ENCODE measurements around the gene C11orf58. TPM values are rescaled to one million over a fixed set of nuclear protein-coding genes. Genes with fewer than 3 reads are reported as not detected.

Gene C11orf58
- total RNA-seq, 4 donors from 2014 or later: 65.5 to 115 (median 99.9) TPM

- Histone ChIP-seq H3K27ac (no peak overlapping the region), H3K4me3 (no peak overlapping the region), H3K9me3 (no peaks in the 10 kb centered on the region), H3K27me3 (no peaks in the 10 kb centered on the region), H3K4me1 (no peaks in the 10 kb centered on the region), H3K36me3 (no peaks in the 10 kb centered on the region)
- intact Hi-C loops (cut with DNase I; ENCODE audit: low total_unique reads) (no loop called here), in situ Hi-C loops (cut with MboI; ENCODE audit: low pct_ligation_motif_present in 1 of 4, low pct_unique_long_range_greater_than_20kb in 1 of 4, low sequenced_read_pairs in 3 of 4) (no loop called here)
- TF ChIP-seq POLR2A (IDR thresholded peaks at IDR 0.05) (no peak), EP300 (IDR thresholded peaks at IDR 0.05; ENCODE audit: low read depth) (no peak), POLR2AphosphoS5 (IDR thresholded peaks at IDR 0.05) (no peak)
- TF ChIP-seq, protein P1, sequence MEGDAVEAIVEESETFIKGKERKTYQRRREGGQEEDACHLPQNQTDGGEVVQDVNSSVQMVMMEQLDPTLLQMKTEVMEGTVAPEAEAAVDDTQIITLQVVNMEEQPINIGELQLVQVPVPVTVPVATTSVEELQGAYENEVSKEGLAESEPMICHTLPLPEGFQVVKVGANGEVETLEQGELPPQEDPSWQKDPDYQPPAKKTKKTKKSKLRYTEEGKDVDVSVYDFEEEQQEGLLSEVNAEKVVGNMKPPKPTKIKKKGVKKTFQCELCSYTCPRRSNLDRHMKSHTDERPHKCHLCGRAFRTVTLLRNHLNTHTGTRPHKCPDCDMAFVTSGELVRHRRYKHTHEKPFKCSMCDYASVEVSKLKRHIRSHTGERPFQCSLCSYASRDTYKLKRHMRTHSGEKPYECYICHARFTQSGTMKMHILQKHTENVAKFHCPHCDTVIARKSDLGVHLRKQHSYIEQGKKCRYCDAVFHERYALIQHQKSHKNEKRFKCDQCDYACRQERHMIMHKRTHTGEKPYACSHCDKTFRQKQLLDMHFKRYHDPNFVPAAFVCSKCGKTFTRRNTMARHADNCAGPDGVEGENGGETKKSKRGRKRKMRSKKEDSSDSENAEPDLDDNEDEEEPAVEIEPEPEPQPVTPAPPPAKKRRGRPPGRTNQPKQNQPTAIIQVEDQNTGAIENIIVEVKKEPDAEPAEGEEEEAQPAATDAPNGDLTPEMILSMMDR (IDR thresholded peaks at IDR 0.05): no peak
- DNase-seq: no peak
- WGBS, 2 donors (ENCODE audit: low coverage in 1 of 2): 84% methylated on average over 4 of the region's 4 CpGs; no CpG with 5 or more reads in 1 of the 2 donors
Observed at GRCh38 chr11:16767957-16768356, 29.5 kb downstream of the C11orf58 start.

GRCh38 chr11:16769386-16769785 is 30.9 kb downstream of the C11orf58 start:
- Histone ChIP-seq H3K36me3 (no peaks in the 10 kb centered on the region), H3K27ac (no peak overlapping the region), H3K27me3 (no peaks in the 10 kb centered on the region), H3K9me3 (no peaks in the 10 kb centered on the region), H3K4me3 (no peak overlapping the region), H3K4me1 (no peaks in the 10 kb centered on the region)
- no peak for DNase-seq
- in situ Hi-C loops (cut with MboI; ENCODE audit: low pct_ligation_motif_present in 1 of 4, low pct_unique_long_range_greater_than_20kb in 1 of 4, low sequenced_read_pairs in 3 of 4): no loop called here
- WGBS, 2 donors (ENCODE audit: low coverage in 1 of 2): 91% methylated on average over 4 of the region's 4 CpGs; no CpG with 5 or more reads in 1 of the 2 donors
- TF ChIP-seq EP300 (IDR thresholded peaks at IDR 0.05; ENCODE audit: low read depth): no peak
- TF ChIP-seq POLR2A (IDR thresholded peaks at IDR 0.05): no peak
- TF ChIP-seq POLR2AphosphoS5 (IDR thresholded peaks at IDR 0.05): no peak
- TF ChIP-seq, protein P1 (IDR thresholded peaks at IDR 0.05): no peak
- intact Hi-C loops (cut with DNase I; ENCODE audit: low total_unique reads): no loop called here

GRCh38 chr11:16770016-16770415 is 31.6 kb downstream of the C11orf58 start:
- Histone ChIP-seq H3K4me1 (no peaks in the 10 kb centered on the region), H3K27me3 (no peaks in the 10 kb centered on the region), H3K4me3 (no peak overlapping the region), H3K9me3 (no peaks in the 10 kb centered on the region), H3K27ac (no peak overlapping the region), H3K36me3 (no peaks in the 10 kb centered on the region)
- intact Hi-C loops (cut with DNase I; ENCODE audit: low total_unique reads) (no loop called here), in situ Hi-C loops (cut with MboI; ENCODE audit: low pct_ligation_motif_present in 1 of 4, low pct_unique_long_range_greater_than_20kb in 1 of 4, low sequenced_read_pairs in 3 of 4) (no loop called here)
- DNase-seq: no peak
- WGBS, 2 donors (ENCODE audit: low coverage in 1 of 2): 74 to 90% methylated on average over 2 to 11 of the region's 11 CpGs
- TF ChIP-seq, protein P1 (IDR thresholded peaks at IDR 0.05): no peak
- TF ChIP-seq POLR2AphosphoS5 (IDR thresholded peaks at IDR 0.05) (no peak), POLR2A (IDR thresholded peaks at IDR 0.05) (no peak), EP300 (IDR thresholded peaks at IDR 0.05; ENCODE audit: low read depth) (no peak)

GRCh38 chr11:16771350-16772140 is 33.1 kb downstream of the C11orf58 start:
- WGBS, 2 donors (ENCODE audit: low coverage in 1 of 2): 91 to 100% methylated on average over 1 to 12 of the region's 12 CpGs
- intact Hi-C loops (cut with DNase I; ENCODE audit: low total_unique reads): no loop called here
- no peak for DNase-seq
- no peak overlapping the region for H3K27ac ChIP-seq
- H3K4me1 ChIP-seq: no peaks in the 10 kb centered on the region
- TF ChIP-seq, protein P1 (IDR thresholded peaks at IDR 0.05): no peak
- TF ChIP-seq POLR2AphosphoS5 (IDR thresholded peaks at IDR 0.05): no peak
- TF ChIP-seq POLR2A (IDR thresholded peaks at IDR 0.05): no peak
- no peak for TF ChIP-seq EP300 (IDR thresholded peaks at IDR 0.05; ENCODE audit: low read depth)
- H3K36me3 ChIP-seq: no peaks in the 10 kb centered on the region
- in situ Hi-C loops (cut with MboI; ENCODE audit: low pct_ligation_motif_present in 1 of 4, low pct_unique_long_range_greater_than_20kb in 1 of 4, low sequenced_read_pairs in 3 of 4): no loop called here
- H3K27me3 ChIP-seq: no peaks in the 10 kb centered on the region
- H3K4me3 ChIP-seq: no peak overlapping the region
- no peaks in the 10 kb centered on the region for H3K9me3 ChIP-seq

All from transverse colon (tissue), 4 donors.